ENCODE data around the gene GPX1. TPM values are rescaled to one million over a fixed set of nuclear protein-coding genes. Genes with fewer than 3 reads are reported as not detected.

GPX1 gene
- total and polyA plus RNA-seq, 9 donors: 28.1 to 207 (median 152) TPM

DNA sequence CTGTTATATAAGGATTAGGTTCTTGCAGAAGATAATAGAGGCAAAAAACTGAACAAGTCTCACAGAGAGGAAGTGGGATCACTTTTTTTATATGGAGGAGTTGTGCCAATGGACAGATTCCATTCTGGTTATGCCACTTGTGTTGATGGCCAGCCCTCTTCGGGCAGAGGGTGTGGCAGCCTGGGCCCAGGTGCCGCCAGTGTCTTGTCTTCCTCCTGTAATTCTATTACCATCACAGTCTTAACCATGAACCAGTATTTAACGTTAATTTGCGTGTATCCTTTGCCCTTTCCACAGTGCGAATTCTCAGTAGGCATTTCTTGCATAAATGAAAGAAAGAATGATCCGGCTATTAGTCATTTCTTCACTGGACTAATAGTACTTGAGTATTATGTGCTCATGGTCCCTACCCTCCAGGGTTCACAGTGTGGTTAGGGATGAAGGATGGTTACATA, 11.3 kb downstream of the GPX1 start:
- H3K36me3 ChIP-seq: no peaks in the 10 kb centered on the region
- intact Hi-C loops (cut with DNase I): loop anchor here in 1 of 4 donors (10.0 kb wide), 1 partner anchor 98 kb away; no protein-coding TSS in a partner anchor
- TF ChIP-seq POLR2A (IDR thresholded peaks at IDR 0.05) (no peak), EP300 (IDR thresholded peaks at IDR 0.05) (no peak)
- TF ChIP-seq, protein P1, sequence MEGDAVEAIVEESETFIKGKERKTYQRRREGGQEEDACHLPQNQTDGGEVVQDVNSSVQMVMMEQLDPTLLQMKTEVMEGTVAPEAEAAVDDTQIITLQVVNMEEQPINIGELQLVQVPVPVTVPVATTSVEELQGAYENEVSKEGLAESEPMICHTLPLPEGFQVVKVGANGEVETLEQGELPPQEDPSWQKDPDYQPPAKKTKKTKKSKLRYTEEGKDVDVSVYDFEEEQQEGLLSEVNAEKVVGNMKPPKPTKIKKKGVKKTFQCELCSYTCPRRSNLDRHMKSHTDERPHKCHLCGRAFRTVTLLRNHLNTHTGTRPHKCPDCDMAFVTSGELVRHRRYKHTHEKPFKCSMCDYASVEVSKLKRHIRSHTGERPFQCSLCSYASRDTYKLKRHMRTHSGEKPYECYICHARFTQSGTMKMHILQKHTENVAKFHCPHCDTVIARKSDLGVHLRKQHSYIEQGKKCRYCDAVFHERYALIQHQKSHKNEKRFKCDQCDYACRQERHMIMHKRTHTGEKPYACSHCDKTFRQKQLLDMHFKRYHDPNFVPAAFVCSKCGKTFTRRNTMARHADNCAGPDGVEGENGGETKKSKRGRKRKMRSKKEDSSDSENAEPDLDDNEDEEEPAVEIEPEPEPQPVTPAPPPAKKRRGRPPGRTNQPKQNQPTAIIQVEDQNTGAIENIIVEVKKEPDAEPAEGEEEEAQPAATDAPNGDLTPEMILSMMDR (IDR thresholded peaks at IDR 0.05): no peak
- 81 to 89% (median 87%) methylated on average over 6 of the region's 6 CpGs for WGBS, 3 donors
- no peaks in the 10 kb centered on the region for H3K4me1 ChIP-seq (ENCODE audit: insufficient read depth)
- H3K4me3 ChIP-seq: no peak overlapping the region
- no peak overlapping the region for H3K27ac ChIP-seq
- H3K9me3 ChIP-seq: no peaks in the 10 kb centered on the region
- no peaks in the 10 kb centered on the region for H3K27me3 ChIP-seq
- no peak for DNase-seq

DNA sequence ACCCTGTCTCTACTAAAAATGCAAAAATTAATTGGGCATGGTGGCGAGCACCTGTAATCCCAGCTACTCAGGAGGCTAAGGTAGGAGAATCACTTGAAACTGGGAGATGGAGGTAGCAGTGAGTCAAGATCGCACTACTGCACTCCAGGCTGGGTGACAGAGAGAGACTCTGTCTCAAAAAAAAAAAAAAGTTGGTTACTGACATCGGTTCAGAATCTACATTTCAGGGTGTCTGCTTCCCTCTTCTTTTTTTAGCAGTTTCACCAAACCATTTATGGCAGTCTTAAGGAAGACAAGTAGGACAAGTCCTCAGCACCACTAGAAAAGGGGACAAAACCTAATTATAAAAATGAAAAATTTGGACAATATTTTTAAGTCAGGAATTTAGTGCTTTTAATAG, 15.0 kb downstream of the GPX1 start:
- DNase-seq: no peak
- peaks cover 5% of the 10 kb centered on the region for H3K4me1 ChIP-seq (ENCODE audit: insufficient read depth)
- H3K27ac ChIP-seq: no peak overlapping the region
- no peaks in the 10 kb centered on the region for H3K36me3 ChIP-seq
- H3K9me3 ChIP-seq: no peaks in the 10 kb centered on the region
- TF ChIP-seq POLR2A (IDR thresholded peaks at IDR 0.05) (no peak), EP300 (IDR thresholded peaks at IDR 0.05) (no peak)
- TF ChIP-seq, protein P1 (IDR thresholded peaks at IDR 0.05): no peak
- no peaks in the 10 kb centered on the region for H3K27me3 ChIP-seq
- intact Hi-C loops (cut with DNase I): loop anchor here in 2 of 4 donors (5.0 to 10.0 kb wide), 2 partner anchors 102 to 171 kb away; partner anchors contain the start of gene KLHDC8B (in 1 of the 2)
- H3K4me3 ChIP-seq: no peak overlapping the region
- 84 to 91% (median 86%) methylated on average over 3 of the region's 3 CpGs for WGBS, 3 donors

DNA sequence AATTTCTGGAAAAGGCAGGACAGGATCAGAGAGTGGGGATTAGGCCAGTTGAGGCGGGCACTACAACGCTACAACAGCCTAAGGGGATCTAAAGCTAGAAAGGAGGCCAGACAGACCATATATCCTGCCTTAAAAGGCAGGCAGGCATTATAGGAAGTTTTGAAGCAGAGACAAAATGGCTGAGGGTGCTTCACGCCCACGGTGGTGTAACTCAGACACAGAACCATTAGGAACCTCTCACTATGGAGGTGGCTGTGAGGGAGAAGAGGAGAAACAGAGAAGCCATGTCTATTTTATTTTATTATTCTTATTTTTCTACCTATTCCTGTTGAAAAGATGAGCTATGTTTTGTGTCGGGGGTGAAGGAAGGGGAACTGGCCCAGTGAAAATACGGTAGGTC, 16.2 kb downstream of the GPX1 start:
- Histone ChIP-seq H3K4me3 (no peak overlapping the region), H3K9me3 (no peaks in the 10 kb centered on the region), H3K4me1 (ENCODE audit: insufficient read depth) (peaks cover 5% of the 10 kb centered on the region), H3K27me3 (no peaks in the 10 kb centered on the region), H3K36me3 (no peaks in the 10 kb centered on the region), H3K27ac (no peak overlapping the region)
- intact Hi-C loops (cut with DNase I): loop anchor here in 3 of 4 donors (2.0 to 10.0 kb wide), 3 partner anchors 103 to 175 kb away; partner anchors contain the start of genes CCDC71 (in 1 of the 3) and KLHDC8B (in 1 of the 3)
- 88 to 93% (median 92%) methylated on average over 6 of the region's 6 CpGs for WGBS, 3 donors
- no peak for DNase-seq
- no peak for TF ChIP-seq POLR2A (IDR thresholded peaks at IDR 0.05)
- TF ChIP-seq, protein P1 (IDR thresholded peaks at IDR 0.05): no peak
- TF ChIP-seq EP300 (IDR thresholded peaks at IDR 0.05): no peak

DNA sequence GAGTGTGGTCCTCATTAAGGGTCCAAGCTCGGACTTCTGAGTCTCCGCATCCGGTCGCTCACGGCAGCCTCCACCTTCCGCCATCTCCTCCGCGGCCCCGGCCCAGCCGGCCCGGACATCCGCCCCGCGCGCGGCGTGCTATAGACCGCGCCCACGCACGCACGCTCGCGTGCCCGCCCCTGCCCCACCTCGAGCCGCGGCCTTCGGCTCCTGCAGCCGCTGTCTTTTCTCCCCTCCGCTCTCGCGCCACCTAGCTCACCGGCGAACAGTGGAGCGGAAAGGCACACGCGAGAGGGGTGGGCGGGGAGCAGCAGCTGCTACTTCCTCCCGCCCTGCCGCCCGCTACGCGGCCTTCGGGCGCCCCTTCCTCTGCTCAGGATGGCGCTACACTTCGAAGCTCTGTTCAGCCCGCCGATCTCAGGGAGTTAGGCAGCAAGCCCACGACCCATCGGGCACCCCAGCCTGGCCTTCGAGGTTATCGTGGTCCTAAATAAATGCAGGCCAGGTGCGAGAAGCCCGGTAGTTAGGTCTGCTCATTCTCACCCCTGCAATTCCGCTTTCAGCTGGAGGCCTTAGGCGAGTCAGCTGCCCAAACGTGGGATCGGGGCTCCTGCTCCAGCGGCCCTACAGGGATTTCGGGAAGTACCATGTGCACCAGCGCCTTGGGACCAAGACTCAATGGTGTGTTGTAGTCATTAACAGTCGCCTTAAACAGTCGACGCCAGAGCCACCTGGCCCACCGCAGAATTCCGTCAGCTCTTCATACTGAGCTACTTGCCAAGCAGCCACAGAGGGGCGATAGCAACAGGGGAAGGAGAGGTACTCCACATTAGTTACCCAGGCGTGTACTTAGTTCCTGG, 18.0 kb downstream of the GPX1 start, which contains the start of gene USP4:
Gene USP4, minus strand, starts transcription at position 113 of the 860 bp plus-strand sequence. Its CDS starts 29 bp downstream, at position 84.
- peak; percentile 90 to 95 (median 91) for DNase-seq
- Histone ChIP-seq H3K27ac (peak within 1 kb of the TSS; percentile 40 to 92), H3K27me3 (no peaks in the 10 kb centered on the region), H3K36me3 (no peaks in the 10 kb centered on the region), H3K9me3 (no peaks in the 10 kb centered on the region), H3K4me3 (peak within 1 kb of the TSS; percentile 92), H3K4me1 (ENCODE audit: insufficient read depth) (peaks cover 5% of the 10 kb centered on the region)
- WGBS, 3 donors: 1 to 2% (median 1%) methylated on average over 66 to 70 of the region's 70 CpGs
- intact Hi-C loops (cut with DNase I): loop anchor here in 3 of 4 donors (2.0 to 10.0 kb wide), 3 partner anchors 105 to 173 kb away; partner anchors contain the start of genes CCDC71 (in 1 of the 3) and KLHDC8B (in 1 of the 3)
- TF ChIP-seq EP300 (IDR thresholded peaks at IDR 0.05) (no peak), POLR2A (IDR thresholded peaks at IDR 0.05) (peak; percentile 57)
- TF ChIP-seq, protein P1 (IDR thresholded peaks at IDR 0.05): peak; percentile 11 to 74 (median 59)
